Osteocyte (in vitro differentiated cells): Measurements from ENCODE around the gene PLEKHG2. TPM values are rescaled to one million over a fixed set of nuclear protein-coding genes. Genes with fewer than 3 reads are reported as not detected.

Experiments used
- DNase-seq: peaks from one replicate; pipeline ENCODE4 v3.0.0; 2021; ENCODE audit warnings: mixed read lengths; ENCODE audit not compliant: unreplicated experiment; ENCODE audit errors: extremely low spot score
- H3K27ac Mint-ChIP-seq: one replicate; pipeline ENCODE4 v1.8.0; 2021; ENCODE audit warnings: mild to moderate bottlenecking, mixed read lengths; ENCODE audit not compliant: unreplicated experiment
- H3K27me3 Mint-ChIP-seq: one replicate; pipeline ENCODE4 v1.8.0; 2021; ENCODE audit warnings: mixed read lengths; ENCODE audit not compliant: unreplicated experiment
- H3K36me3 Mint-ChIP-seq: one replicate; pipeline ENCODE4 v1.8.0; 2021; ENCODE audit warnings: mixed read lengths; ENCODE audit not compliant: unreplicated experiment
- H3K4me1 Mint-ChIP-seq: one replicate; pipeline ENCODE4 v1.8.0; 2021; ENCODE audit warnings: mixed read lengths; ENCODE audit not compliant: unreplicated experiment
- H3K4me3 Mint-ChIP-seq: one replicate; pipeline ENCODE4 v1.8.0; 2021; ENCODE audit warnings: mild to moderate bottlenecking, moderate library complexity, mixed read lengths; ENCODE audit not compliant: unreplicated experiment
- H3K9me3 Mint-ChIP-seq: one replicate; pipeline ENCODE4 v1.8.0; 2021; ENCODE audit warnings: mixed read lengths; ENCODE audit not compliant: unreplicated experiment
- total RNA-seq: library from RNA; stranded (reverse); gene quantifications from 2 replicates; pipeline ENCODE4 v1.2.1, GENCODE V29; 2021
- TF ChIP-seq, protein P1 (sequence below): fragments of 200-600 bp; sonication (generic); IDR thresholded peaks from 2 replicates; pipeline ENCODE4 v1.5.0; 2021; ENCODE audit warnings: antibody characterized with exemption, mild to moderate bottlenecking, moderate library complexity

The PLEKHG2 gene
- total RNA-seq, 1 donor from 2014 or later, result 150 TPM

DNA sequence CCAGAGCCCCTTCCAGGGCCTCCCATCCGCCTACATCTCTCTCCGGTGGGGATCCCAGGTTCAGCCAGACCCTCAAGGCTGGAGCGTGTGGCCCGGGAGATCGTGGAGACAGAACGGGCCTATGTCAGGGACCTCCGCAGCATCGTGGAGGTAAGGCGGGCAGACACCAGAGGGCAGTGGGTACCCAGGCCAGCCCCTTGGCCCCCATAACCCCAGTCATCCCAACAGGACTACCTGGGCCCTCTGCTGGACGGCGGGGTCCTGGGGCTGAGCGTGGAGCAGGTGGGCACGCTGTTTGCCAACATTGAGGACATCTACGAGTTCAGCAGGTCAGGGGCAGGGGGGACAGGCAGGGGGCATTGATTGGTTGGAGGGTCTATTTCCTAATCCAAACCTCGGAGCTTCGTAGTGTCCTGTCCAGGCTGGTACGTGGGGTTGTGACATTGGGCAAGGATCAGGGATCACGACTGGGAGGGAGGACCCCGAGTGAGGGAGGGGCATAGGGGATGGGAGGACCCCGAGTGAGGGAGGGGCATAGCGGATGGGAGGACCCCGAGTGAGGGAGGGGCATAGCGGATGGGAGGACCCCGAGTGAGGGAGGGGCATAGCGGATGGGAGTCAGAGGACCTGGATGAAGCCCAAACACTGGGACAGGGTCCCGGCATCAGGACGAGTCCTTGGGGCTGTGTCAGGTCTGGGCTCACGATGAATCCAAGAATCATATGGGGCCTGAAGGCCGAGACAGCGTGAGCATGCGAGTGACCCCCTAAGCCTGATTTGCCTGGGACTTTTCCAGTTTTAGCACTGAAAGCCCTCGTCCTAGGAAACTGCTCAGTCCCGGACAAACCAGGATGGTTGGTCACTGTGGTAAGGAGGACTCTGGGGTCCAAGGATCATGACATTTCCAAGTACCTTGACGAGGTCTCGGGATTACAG, 2.9 kb downstream of the PLEKHG2 start:
- TF ChIP-seq, protein P1, sequence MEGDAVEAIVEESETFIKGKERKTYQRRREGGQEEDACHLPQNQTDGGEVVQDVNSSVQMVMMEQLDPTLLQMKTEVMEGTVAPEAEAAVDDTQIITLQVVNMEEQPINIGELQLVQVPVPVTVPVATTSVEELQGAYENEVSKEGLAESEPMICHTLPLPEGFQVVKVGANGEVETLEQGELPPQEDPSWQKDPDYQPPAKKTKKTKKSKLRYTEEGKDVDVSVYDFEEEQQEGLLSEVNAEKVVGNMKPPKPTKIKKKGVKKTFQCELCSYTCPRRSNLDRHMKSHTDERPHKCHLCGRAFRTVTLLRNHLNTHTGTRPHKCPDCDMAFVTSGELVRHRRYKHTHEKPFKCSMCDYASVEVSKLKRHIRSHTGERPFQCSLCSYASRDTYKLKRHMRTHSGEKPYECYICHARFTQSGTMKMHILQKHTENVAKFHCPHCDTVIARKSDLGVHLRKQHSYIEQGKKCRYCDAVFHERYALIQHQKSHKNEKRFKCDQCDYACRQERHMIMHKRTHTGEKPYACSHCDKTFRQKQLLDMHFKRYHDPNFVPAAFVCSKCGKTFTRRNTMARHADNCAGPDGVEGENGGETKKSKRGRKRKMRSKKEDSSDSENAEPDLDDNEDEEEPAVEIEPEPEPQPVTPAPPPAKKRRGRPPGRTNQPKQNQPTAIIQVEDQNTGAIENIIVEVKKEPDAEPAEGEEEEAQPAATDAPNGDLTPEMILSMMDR, result no peak
- H3K36me3 Mint-ChIP-seq, result peaks cover 13% of the 10 kb centered on the region
- no peaks in the 10 kb centered on the region for H3K27me3 Mint-ChIP-seq
- H3K27ac Mint-ChIP-seq, result peak overlapping the region; percentile 44
- no peak for DNase-seq
- H3K4me3 Mint-ChIP-seq, result peak overlapping the region; percentile 99
- no peaks in the 10 kb centered on the region for H3K9me3 Mint-ChIP-seq
- peaks cover 44% of the 10 kb centered on the region for H3K4me1 Mint-ChIP-seq

DNA sequence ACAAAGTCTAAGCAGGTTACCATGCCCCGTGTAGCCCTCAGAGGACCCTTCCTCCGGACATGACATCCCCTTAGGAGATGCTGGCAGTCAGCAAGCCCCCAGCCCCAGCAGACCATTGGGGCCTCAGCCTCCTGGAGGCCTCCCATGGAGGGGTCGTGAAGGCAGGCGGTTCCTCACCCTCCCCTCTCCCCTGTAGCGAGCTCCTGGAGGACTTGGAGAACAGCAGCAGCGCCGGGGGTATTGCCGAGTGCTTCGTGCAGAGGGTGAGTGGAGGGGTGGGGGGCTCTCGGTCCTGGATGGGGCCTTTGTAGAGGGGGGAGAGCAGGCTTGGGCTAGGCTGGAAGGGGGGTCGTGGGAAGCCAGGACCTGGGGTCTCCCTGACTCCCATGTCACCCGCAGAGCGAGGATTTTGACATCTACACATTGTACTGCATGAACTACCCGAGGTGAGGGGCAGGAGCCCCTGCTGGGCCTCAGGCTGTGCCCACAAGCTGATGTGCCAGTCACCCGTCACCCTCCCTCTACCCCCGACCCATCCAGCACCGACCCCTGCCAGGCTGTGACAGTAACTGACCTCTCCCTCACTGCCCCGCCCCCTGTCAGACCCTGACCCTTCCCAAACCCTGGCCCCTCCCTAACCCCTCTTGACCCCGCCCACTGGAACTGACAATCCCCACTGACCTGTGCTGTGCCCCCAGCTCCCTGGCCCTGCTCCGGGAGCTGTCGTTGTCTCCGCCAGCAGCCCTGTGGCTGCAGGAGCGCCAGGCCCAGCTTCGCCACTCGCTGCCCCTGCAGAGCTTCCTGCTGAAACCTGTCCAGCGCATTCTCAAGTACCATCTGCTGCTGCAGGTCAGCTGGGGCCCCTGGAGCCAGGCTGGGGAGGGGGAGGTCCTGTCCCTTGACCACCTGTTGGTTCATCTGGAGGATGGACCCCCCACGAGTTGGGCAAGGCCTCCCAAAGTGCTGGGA, 4.0 kb downstream of the PLEKHG2 start:
- Mint-ChIP-seq H3K9me3 (no peaks in the 10 kb centered on the region), H3K27me3 (no peaks in the 10 kb centered on the region), H3K36me3 (peaks cover 13% of the 10 kb centered on the region), H3K4me1 (peaks cover 34% of the 10 kb centered on the region), H3K4me3 (no peak overlapping the region), H3K27ac (no peak overlapping the region)
- TF ChIP-seq, protein P1, result no peak
- DNase-seq, result no peak

DNA sequence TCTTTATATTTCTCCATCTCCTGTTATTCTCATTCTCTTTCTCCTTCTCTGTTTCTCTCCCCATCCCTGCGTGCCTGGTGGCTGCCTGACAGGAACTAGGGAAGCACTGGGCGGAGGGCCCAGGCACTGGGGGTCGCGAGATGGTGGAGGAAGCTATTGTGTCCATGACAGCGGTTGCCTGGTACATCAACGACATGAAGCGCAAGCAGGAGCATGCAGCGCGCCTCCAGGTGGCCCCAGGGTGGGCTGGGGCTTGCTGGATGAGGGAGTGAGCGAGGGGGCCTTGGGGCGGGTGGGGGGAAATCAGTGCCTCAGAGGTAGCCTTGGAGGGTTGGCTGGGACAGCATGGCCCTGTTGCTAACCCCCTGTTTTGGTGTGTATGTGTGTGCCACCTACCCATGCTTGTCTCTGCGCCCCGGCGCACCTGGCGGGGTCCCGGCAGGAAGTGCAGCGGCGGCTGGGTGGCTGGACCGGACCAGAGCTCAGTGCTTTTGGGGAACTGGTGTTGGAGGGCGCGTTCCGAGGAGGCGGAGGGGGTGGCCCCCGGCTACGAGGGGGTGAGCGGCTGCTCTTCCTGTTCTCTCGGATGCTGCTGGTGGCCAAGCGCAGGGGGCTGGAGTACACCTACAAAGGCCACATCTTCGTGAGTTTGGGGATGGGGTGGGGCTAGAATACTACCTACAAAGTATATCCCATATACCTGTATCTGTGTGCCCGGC, 5.2 kb downstream of the PLEKHG2 start:
- no peaks in the 10 kb centered on the region for H3K9me3 Mint-ChIP-seq
- H3K4me1 Mint-ChIP-seq, result peaks cover 31% of the 10 kb centered on the region
- TF ChIP-seq, protein P1, result no peak
- no peaks in the 10 kb centered on the region for H3K27me3 Mint-ChIP-seq
- no peak for DNase-seq
- H3K4me3 Mint-ChIP-seq, result no peak overlapping the region
- peaks cover 18% of the 10 kb centered on the region for H3K36me3 Mint-ChIP-seq
- no peak overlapping the region for H3K27ac Mint-ChIP-seq

DNA sequence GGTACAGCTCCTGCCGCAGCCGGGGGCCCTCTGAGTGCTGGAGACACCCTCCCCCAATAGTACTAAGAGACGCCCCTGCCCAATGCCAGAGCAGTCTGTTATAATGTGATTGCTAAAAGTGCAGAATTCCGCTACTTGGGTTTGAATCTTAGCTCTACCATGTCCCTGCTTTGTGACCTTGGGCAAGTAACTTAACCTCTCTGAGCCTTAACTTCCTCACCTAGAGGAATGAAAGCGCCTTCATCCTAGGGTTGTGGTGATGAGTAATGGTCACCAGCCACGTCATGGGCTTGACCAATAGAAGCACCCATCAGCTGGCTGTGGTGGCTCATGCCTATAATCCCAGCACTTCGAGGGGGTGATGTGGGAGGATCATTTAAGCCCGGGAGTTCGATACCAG, 6.5 kb downstream of the PLEKHG2 start:
- H3K4me1 Mint-ChIP-seq, result peaks cover 29% of the 10 kb centered on the region
- H3K27ac Mint-ChIP-seq, result no peak overlapping the region
- no peaks in the 10 kb centered on the region for H3K27me3 Mint-ChIP-seq
- H3K4me3 Mint-ChIP-seq, result no peak overlapping the region
- no peak for DNase-seq
- H3K9me3 Mint-ChIP-seq, result no peaks in the 10 kb centered on the region
- H3K36me3 Mint-ChIP-seq, result peaks cover 24% of the 10 kb centered on the region
- TF ChIP-seq, protein P1, result no peak
